Mesenchymal stem cell (in vitro differentiated cells and primary cell): ENCODE results near the gene WDR83.
A peak's percentile ranks its signal among the peaks of the same experiment; 100 is the strongest.

Experiments
- DNase-seq: peaks from one replicate; pipeline ENCODE4 v3.0.0-alpha.2; 2013
- H2AFZ ChIP-seq: one replicate; pipeline ENCODE4 v1.6.1; 2013; ENCODE audit warnings: low read depth, mild to moderate bottlenecking, control low read depth, inconsistent platforms, low read length, moderate library complexity
- H2AK5ac ChIP-seq: 2 replicates; pipeline ENCODE4 v1.6.1; 2013; ENCODE audit warnings: low read length, moderate library complexity, mild to moderate bottlenecking, inconsistent platforms; ENCODE audit not compliant: severe bottlenecking
- H2BK120ac ChIP-seq: one replicate; pipeline ENCODE4 v1.6.1; 2013; ENCODE audit warnings: low read depth, mild to moderate bottlenecking, inconsistent platforms, low read length, moderate library complexity
- H2BK12ac ChIP-seq, 2 experiments: one replicate each; pipeline ENCODE4 v1.6.1; 2013; ENCODE audit warnings: inconsistent platforms in 2 of 2, low read length in 2 of 2, mild to moderate bottlenecking in 2 of 2, moderate library complexity in 2 of 2, control low read depth in 1 of 2
- H2BK15ac ChIP-seq: one replicate; pipeline ENCODE4 v1.6.1; 2013; ENCODE audit warnings: mild to moderate bottlenecking, low read depth, inconsistent platforms; ENCODE audit not compliant: poor library complexity, severe bottlenecking
- H2BK5ac ChIP-seq: 2 replicates; pipeline ENCODE4 v1.6.1; 2013; ENCODE audit warnings: low read depth, mild to moderate bottlenecking, low read length, control low read depth, inconsistent platforms; ENCODE audit not compliant: poor library complexity, severe bottlenecking
- H3K14ac ChIP-seq, 2 experiments: one replicate each; pipeline ENCODE4 v1.6.1; 2013; ENCODE audit warnings: inconsistent platforms in 2 of 2, low read length in 2 of 2, control low read depth in 1 of 2, mild to moderate bottlenecking in 1 of 2, moderate library complexity in 1 of 2
- H3K18ac ChIP-seq, 2 experiments: one replicate each; pipeline ENCODE4 v1.6.1; 2013; ENCODE audit warnings: inconsistent platforms in 2 of 2, low read length in 2 of 2, control low read depth in 1 of 2, low read depth in 1 of 2, mild to moderate bottlenecking in 1 of 2
- H3K23ac ChIP-seq, 2 experiments: one replicate each; pipeline ENCODE4 v1.6.1; 2013; ENCODE audit warnings: inconsistent platforms in 2 of 2, low read length in 2 of 2, mild to moderate bottlenecking in 2 of 2, moderate library complexity in 2 of 2, control low read depth in 1 of 2
- H3K27ac ChIP-seq: 2 replicates; pipeline ENCODE4 v1.5.1; 2013; ENCODE audit warnings: mild to moderate bottlenecking, moderate library complexity, low read length, control low read depth, inconsistent platforms; ENCODE audit not compliant: poor library complexity, severe bottlenecking
- H3K27me3 ChIP-seq, 2 experiments: 2 replicates each; pipeline versions ENCODE4 v1.6.1 to v1.7.0; 2013; ENCODE audit warnings: low read length in 2 of 2, mild to moderate bottlenecking in 2 of 2, moderate library complexity in 2 of 2, control low read depth in 1 of 2, inconsistent platforms in 1 of 2; ENCODE audit not compliant: control insufficient read depth in 1 of 2, insufficient read depth in 1 of 2
- H3K36me3 ChIP-seq, 2 experiments: 2 replicates each; pipeline versions ENCODE4 v1.6.1 to v1.7.0; 2013; ENCODE audit warnings: low read length in 2 of 2, control low read depth in 1 of 2, inconsistent platforms in 1 of 2, low read depth in 1 of 2, mild to moderate bottlenecking in 1 of 2; ENCODE audit not compliant: insufficient read depth in 2 of 2, control insufficient read depth in 1 of 2
- H3K4ac ChIP-seq, 2 experiments: one replicate each; pipeline ENCODE4 v1.6.1; 2013; ENCODE audit warnings: inconsistent platforms in 2 of 2, low read length in 2 of 2, mild to moderate bottlenecking in 2 of 2, moderate library complexity in 2 of 2, control low read depth in 1 of 2, low read depth in 1 of 2
- H3K4me1 ChIP-seq: 2 replicates; pipeline ENCODE4 v1.6.1; 2013; ENCODE audit warnings: low read depth, low read length, control low read depth; ENCODE audit not compliant: control insufficient read depth, insufficient read depth
- H3K4me2 ChIP-seq: 2 replicates; pipeline ENCODE4 v1.6.1; 2013; ENCODE audit warnings: low read length, mild to moderate bottlenecking, inconsistent platforms; ENCODE audit not compliant: poor library complexity, severe bottlenecking
- H3K4me3 ChIP-seq, 2 experiments: 2 replicates each; pipeline versions ENCODE4 v1.5.1 to v1.7.0; 2013; ENCODE audit warnings: low read length in 2 of 2, mild to moderate bottlenecking in 2 of 2, control low read depth in 1 of 2, low read depth in 1 of 2; ENCODE audit not compliant: insufficient read depth in 1 of 2
- H3K79me1 ChIP-seq: replicated peaks from 2 replicates; pipeline ENCODE4 v1.6.1; 2013; ENCODE audit warnings: mild to moderate bottlenecking, control low read depth, low read length, inconsistent platforms; ENCODE audit not compliant: poor library complexity, severe bottlenecking
- H3K9ac ChIP-seq: 2 replicates; pipeline ENCODE4 v1.7.0; 2013; ENCODE audit warnings: mild to moderate bottlenecking, low read length, moderate library complexity
- H3K9me3 ChIP-seq: 2 replicates; pipeline ENCODE4 v1.7.0; 2013; ENCODE audit warnings: mild to moderate bottlenecking, low read length; ENCODE audit not compliant: control insufficient read depth
- H4K8ac ChIP-seq: one replicate; pipeline ENCODE4 v1.6.1; 2013; ENCODE audit warnings: inconsistent platforms, mild to moderate bottlenecking, low read length, moderate library complexity
- H4K91ac ChIP-seq: one replicate; pipeline ENCODE4 v1.6.1; 2013; ENCODE audit warnings: mild to moderate bottlenecking, low read length, inconsistent platforms
- WGBS: methylation state at CpG from one replicate; pipeline ENCODE4 v1.1.7; 2013; ENCODE audit warnings: mixed read lengths; 5-methylcytosine and 5-hydroxymethylcytosine counted together

Gene WDR83

GRCh38 chr19:12664406-12665280, 2.0 kb upstream of the WDR83 start:
- Histone ChIP-seq H2BK5ac (no peak overlapping the region), H2BK15ac (no peak overlapping the region), H3K4me2 (no peak overlapping the region), H2AK5ac (no peak overlapping the region), H4K8ac (no peak overlapping the region), H3K18ac (no peak overlapping the region), H3K23ac (no peak overlapping the region), H3K4ac (no peak overlapping the region), H3K4me1 (peaks cover 24% of the 10 kb centered on the region), H3K27ac (no peak overlapping the region), H3K27me3 (no peaks in the 10 kb centered on the region), H3K9me3 (no peaks in the 10 kb centered on the region), H3K4me3 (no peak overlapping the region), H4K91ac (no peak overlapping the region), H2AFZ (no peak overlapping the region), H3K14ac (no peak overlapping the region), H2BK12ac (no peak overlapping the region), H2BK120ac (no peak overlapping the region), H3K9ac (no peak overlapping the region), H3K36me3 (peaks cover 56 to 59% of the 10 kb centered on the region in 2 experiments), H3K79me1 (peaks cover 40% of the 10 kb centered on the region)
- 95% methylated on average over 29 of the region's 29 CpGs for WGBS
- DNase-seq: no peak

GRCh38 chr19:12665281-12665573, 1.4 kb upstream of the WDR83 start:
- DNase-seq: no peak
- H3K23ac ChIP-seq: no peak overlapping the region
- H3K4me2 ChIP-seq: no peak overlapping the region
- H2BK120ac ChIP-seq: no peak overlapping the region
- no peak overlapping the region for H2BK12ac ChIP-seq
- no peak overlapping the region for H2BK5ac ChIP-seq
- H3K4me1 ChIP-seq: peaks cover 27% of the 10 kb centered on the region
- H2BK15ac ChIP-seq: no peak overlapping the region
- H3K79me1 ChIP-seq: peaks cover 45% of the 10 kb centered on the region
- no peak overlapping the region for H3K14ac ChIP-seq
- no peak overlapping the region for H4K91ac ChIP-seq
- H3K36me3 ChIP-seq: peaks cover 52 to 55% of the 10 kb centered on the region in 2 experiments
- WGBS: 99% methylated on average over 10 of the region's 10 CpGs
- H3K27me3 ChIP-seq: no peaks in the 10 kb centered on the region
- no peak overlapping the region for H4K8ac ChIP-seq
- no peak overlapping the region for H3K18ac ChIP-seq
- H3K27ac ChIP-seq: no peak overlapping the region
- no peaks in the 10 kb centered on the region for H3K9me3 ChIP-seq
- no peak overlapping the region for H2AK5ac ChIP-seq
- H2AFZ ChIP-seq: no peak overlapping the region
- no peak overlapping the region for H3K4me3 ChIP-seq
- no peak overlapping the region for H3K4ac ChIP-seq
- peak overlapping the region; percentile 99 for H3K9ac ChIP-seq

- peak overlapping the region; percentile 89 for H3K4me2 ChIP-seq
Measured at GRCh38 chr19:12665671-12666264, 839 bp upstream of the WDR83 start.

GRCh38 chr19:12667731-12668302, 1.2 kb downstream of the WDR83 start:
- Histone ChIP-seq H3K36me3 (peaks cover 49% of the 10 kb centered on the region in 2 experiments), H3K4me1 (peaks cover 32% of the 10 kb centered on the region), H4K91ac (no peak overlapping the region), H3K79me1 (peaks cover 51% of the 10 kb centered on the region), H3K9me3 (no peaks in the 10 kb centered on the region), H2BK120ac (no peak overlapping the region), H3K4ac (no peak overlapping the region), H3K14ac (no peak overlapping the region), H2BK12ac (no peak overlapping the region), H2AFZ (no peak overlapping the region), H3K4me3 (peak overlapping the region in 1 of 2 experiments; percentile 97), H2BK15ac (no peak overlapping the region), H2AK5ac (no peak overlapping the region), H2BK5ac (no peak overlapping the region), H3K27me3 (no peaks in the 10 kb centered on the region), H4K8ac (no peak overlapping the region), H3K4me2 (peak overlapping the region; percentile 95), H3K18ac (no peak overlapping the region), H3K27ac (no peak overlapping the region), H3K23ac (peak overlapping the region in 1 of 2 experiments; percentile 38), H3K9ac (peak overlapping the region; percentile 99)
- DNase-seq: no peak
- WGBS: 89% methylated on average over 3 of the region's 4 CpGs

More at GRCh38 chr19:12665671-12666264, 839 bp upstream of the WDR83 start:
- Histone ChIP-seq H4K8ac (peak overlapping the region; percentile 73), H2AK5ac (no peak overlapping the region), H3K4me1 (peaks cover 32% of the 10 kb centered on the region), H2AFZ (peak overlapping the region; percentile 87), H3K14ac (peak overlapping the region in 1 of 2 experiments; percentile 89), H3K4me3 (peak overlapping the region; percentile 85 to 97), H3K9ac (peak overlapping the region; percentile 99), H3K23ac (no peak overlapping the region), H3K18ac (peak overlapping the region in 1 of 2 experiments; percentile 79), H3K27me3 (no peaks in the 10 kb centered on the region), H2BK120ac (no peak overlapping the region), H3K79me1 (peaks cover 48% of the 10 kb centered on the region), H2BK5ac (no peak overlapping the region), H2BK12ac (no peak overlapping the region), H3K4ac (no peak overlapping the region), H4K91ac (peak overlapping the region; percentile 43), H3K36me3 (peaks cover 49 to 57% of the 10 kb centered on the region in 2 experiments), H3K9me3 (no peaks in the 10 kb centered on the region), H3K27ac (no peak overlapping the region), H2BK15ac (no peak overlapping the region)
- DNase-seq: no peak
- 80% methylated on average over 10 of the region's 12 CpGs for WGBS
